ENCODE data around the gene DELE1. TPM values are rescaled to one million over a fixed set of nuclear protein-coding genes. Genes with fewer than 3 reads are reported as not detected.

DELE1 gene, protein sequence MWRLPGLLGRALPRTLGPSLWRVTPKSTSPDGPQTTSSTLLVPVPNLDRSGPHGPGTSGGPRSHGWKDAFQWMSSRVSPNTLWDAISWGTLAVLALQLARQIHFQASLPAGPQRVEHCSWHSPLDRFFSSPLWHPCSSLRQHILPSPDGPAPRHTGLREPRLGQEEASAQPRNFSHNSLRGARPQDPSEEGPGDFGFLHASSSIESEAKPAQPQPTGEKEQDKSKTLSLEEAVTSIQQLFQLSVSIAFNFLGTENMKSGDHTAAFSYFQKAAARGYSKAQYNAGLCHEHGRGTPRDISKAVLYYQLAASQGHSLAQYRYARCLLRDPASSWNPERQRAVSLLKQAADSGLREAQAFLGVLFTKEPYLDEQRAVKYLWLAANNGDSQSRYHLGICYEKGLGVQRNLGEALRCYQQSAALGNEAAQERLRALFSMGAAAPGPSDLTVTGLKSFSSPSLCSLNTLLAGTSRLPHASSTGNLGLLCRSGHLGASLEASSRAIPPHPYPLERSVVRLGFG
- 51.6 TPM for polyA plus RNA-seq (2013, experiment 1 of 2)
- polyA plus RNA-seq (2013, experiment 2 of 2) = 46.5 TPM

DNA sequence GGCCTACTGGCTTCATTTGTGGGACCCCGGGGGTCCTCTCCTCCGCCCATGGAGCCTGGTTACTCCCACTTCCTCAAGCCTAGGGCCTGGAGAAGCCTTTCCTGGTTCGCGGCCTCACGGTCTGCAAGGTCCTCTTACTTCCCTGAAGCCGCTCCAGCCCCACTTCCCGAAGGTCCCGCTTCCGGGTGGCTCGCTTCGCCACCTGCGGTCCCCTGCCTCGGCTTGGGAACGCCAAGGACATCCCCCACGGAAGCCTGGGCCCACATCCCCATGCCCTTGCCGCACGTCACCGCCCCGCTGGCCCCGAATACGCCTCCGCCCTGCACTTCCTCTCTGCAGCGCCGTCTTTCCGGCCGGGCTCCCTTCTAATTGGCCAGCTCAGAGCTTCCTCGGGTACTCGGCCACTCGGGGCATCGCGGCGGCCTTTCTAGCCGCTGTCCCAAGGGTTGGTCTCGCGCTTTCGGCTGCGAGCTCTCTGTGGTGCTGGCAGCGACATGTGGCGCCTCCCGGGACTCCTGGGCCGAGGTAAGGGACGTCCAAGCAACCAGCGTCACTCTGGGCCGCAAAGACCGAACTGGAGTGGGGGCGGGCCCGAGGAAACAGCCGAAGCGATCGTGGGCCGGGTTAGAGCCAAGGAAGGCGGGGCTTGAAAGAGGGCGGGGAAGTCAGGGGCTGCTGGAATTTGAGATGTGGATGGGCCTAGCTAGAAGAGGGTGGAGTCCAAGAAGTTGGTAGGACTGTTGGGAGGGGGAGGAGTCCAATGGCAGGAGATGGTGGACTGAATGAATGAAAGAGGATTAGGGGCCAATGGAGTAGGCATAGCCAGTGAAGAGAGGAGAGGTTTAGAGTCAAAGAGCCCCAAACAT is at the start of gene DELE1:
TSS of gene DELE1 (plus strand) at position 424 of the 866 bp plus-strand sequence. CDS start at position 495, 71 bp downstream.
- WGBS, 2 experiments (ENCODE audit: insufficient coverage in 2 of 2) = 0 to 1% methylated on average over 36 to 53 of the region's 53 CpGs
- Histone ChIP-seq H3K27ac (ENCODE audit: low read depth, low read length, severe bottlenecking) (peak within 1 kb of the TSS; percentile 97), H3K36me3 (ENCODE audit: control insufficient read depth, insufficient read depth, low read length) (peaks cover 36% of the 10 kb centered on the region), H3K4me1 (ENCODE audit: control insufficient read depth, insufficient read depth, low read length, poor library complexity, severe bottlenecking) (peaks cover 8% of the 10 kb centered on the region), H3K9me3 (ENCODE audit: control insufficient read depth, low read length) (no peaks in the 10 kb centered on the region), H3K4me3 (ENCODE audit: extremely low read depth, insufficient read depth, low read length, poor library complexity, severe bottlenecking) (peak within 1 kb of the TSS; percentile 81)

DNA sequence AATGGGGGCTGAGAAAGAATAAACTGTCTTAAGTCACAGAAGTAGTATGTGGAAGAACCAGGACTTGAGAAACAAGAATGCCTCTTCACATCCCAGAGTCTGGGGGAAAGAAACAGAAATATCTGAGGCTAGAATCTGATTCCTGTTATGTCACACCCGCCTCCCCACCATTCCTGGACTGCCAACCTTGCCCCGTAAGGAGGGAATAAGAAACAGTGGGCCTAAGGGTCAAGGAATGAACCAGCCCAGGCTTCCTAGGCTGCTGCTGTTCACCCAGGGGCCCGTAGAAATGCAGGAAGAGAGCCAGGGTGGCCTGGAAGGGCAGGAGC is 49.8 kb upstream of the DELE1 start:
- Histone ChIP-seq H3K36me3 (ENCODE audit: control insufficient read depth, insufficient read depth, low read length) (no peaks in the 10 kb centered on the region), H3K9me3 (ENCODE audit: control insufficient read depth, low read length) (no peaks in the 10 kb centered on the region), H3K27ac (ENCODE audit: low read depth, low read length, severe bottlenecking) (no peak overlapping the region), H3K4me3 (ENCODE audit: extremely low read depth, insufficient read depth, low read length, poor library complexity, severe bottlenecking) (no peak overlapping the region), H3K4me1 (ENCODE audit: control insufficient read depth, insufficient read depth, low read length, poor library complexity, severe bottlenecking) (peaks cover 17% of the 10 kb centered on the region)
- WGBS, 2 experiments (ENCODE audit: insufficient coverage in 2 of 2) = 89 to 94% methylated on average over 2 to 3 of the region's 3 CpGs

DNA sequence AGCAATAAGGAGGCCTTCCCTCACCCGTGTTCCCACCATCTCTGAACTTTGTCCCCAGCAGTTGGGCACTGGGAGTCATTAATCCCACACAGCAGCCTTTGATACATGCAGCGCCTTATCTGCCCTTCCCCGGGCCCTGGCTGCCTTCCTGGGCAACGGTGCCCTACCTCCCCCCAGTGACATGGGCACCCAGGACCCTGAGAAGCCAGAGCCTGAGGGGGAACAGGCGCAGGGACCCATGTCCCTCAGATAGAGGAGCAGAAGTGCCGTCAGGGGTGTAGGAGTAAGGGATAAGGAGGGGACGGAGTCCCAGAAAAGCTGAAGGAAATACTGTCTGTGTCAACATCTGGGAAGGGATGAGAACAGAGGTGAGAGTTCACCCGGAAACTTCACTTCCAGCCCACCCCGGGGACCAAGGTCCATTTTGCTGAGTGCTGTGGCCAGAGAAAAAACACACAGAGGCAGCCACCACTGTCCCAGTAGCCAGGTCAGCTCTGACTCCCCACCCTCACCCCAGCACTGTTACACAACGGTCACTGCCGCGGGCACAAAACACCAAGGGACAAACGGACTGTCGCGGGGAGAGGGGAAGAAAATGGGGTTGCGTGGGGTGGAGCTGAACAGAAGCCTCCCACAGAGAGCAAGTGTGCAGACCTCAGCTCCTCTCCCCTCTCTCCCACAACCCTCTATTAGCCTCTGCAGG is 49.3 kb upstream of the DELE1 start:
- H3K4me1 ChIP-seq (ENCODE audit: control insufficient read depth, insufficient read depth, low read length, poor library complexity, severe bottlenecking) = peaks cover 22% of the 10 kb centered on the region
- H3K36me3 ChIP-seq (ENCODE audit: control insufficient read depth, insufficient read depth, low read length) = no peaks in the 10 kb centered on the region
- no peak overlapping the region for H3K4me3 ChIP-seq (ENCODE audit: extremely low read depth, insufficient read depth, low read length, poor library complexity, severe bottlenecking)
- 76 to 79% methylated on average over 9 to 13 of the region's 16 CpGs for WGBS, 2 experiments (ENCODE audit: insufficient coverage in 2 of 2)
- H3K27ac ChIP-seq (ENCODE audit: low read depth, low read length, severe bottlenecking) = no peak overlapping the region
- H3K9me3 ChIP-seq (ENCODE audit: control insufficient read depth, low read length) = no peaks in the 10 kb centered on the region

DNA sequence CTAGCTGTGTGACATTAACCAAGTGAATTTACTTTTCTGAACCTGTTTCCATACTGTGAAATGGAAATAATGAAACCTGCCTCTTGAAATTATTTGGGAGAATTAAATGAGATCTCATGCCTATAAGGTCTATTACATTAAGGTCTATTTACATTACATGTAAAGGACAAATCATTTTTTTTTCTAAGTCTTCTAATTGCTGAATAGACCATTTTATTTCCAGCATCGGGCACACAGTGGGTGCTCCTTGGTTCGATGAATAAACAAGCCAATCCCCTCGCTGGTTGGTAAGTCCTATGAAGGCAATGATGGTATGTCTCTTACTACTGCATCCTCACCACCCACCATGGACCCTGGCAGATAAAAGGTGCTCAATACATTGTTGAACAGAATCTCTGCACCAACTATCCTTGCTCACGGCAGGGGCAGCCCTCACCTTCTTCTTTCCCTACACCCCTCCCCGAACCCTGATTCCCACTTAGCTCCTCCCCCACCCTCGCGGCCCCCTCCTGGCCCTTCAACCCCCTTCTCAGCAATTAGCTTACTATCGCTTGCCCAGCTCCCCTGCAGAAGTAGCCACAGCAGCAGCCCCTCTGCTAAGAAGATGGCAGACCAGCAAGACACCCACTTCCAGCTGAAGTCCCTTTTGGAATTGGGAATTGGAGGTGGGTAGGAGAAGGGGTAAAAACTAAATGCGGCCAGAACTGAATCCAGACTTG is 48.5 kb upstream of the DELE1 start:
- Histone ChIP-seq H3K27ac (ENCODE audit: low read depth, low read length, severe bottlenecking) (no peak overlapping the region), H3K4me1 (ENCODE audit: control insufficient read depth, insufficient read depth, low read length, poor library complexity, severe bottlenecking) (peaks cover 27% of the 10 kb centered on the region), H3K36me3 (ENCODE audit: control insufficient read depth, insufficient read depth, low read length) (no peaks in the 10 kb centered on the region), H3K9me3 (ENCODE audit: control insufficient read depth, low read length) (no peaks in the 10 kb centered on the region), H3K4me3 (ENCODE audit: extremely low read depth, insufficient read depth, low read length, poor library complexity, severe bottlenecking) (peak overlapping the region; percentile 62)
- 6 to 25% methylated on average over 2 of the region's 9 CpGs for WGBS, 2 experiments (ENCODE audit: insufficient coverage in 2 of 2)

DNA sequence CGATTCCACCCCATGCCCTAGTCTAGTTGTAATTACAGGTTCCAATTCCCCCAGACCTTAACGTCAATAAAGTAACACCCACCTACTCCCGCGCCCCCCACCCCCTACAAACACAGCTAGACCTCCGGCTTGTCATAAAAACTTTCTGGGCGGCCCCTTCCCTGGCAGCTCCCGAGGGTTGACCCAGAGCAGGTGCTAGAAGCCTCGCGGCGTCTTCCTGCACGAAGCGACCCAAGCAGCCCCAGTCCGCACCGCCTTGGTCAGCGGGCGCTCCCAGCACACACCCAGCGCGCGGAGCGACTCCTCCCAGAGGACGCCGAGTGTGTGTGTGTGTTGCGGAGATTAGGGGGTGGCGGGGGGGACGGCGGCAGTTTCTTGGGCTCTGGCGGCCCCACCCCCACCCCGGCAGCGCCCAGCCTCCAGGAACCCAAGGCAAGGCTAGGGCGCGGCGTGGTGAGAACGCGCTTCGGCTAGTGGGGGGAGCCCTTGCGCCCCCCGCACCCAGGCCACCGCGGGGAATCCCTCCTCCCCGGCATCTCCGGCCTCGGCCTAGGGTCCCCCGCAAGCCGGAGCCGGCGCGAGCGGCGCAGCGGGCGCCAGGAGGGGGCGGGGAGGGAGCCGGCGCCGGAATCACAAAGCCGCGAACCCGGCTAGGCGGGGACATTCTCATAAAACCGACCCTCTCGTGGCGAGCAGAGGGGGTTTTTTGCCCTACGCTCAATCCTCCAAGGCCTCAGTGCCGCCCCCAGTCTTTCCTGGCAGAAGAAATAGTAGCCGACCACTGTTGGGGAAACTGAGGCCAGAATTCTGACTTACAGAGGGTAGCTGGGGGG is 47.7 kb upstream of the DELE1 start:
- WGBS, 2 experiments (ENCODE audit: insufficient coverage in 2 of 2) = 0 to 1% methylated on average over 24 to 40 of the region's 65 CpGs
- Histone ChIP-seq H3K36me3 (ENCODE audit: control insufficient read depth, insufficient read depth, low read length) (no peaks in the 10 kb centered on the region), H3K4me3 (ENCODE audit: extremely low read depth, insufficient read depth, low read length, poor library complexity, severe bottlenecking) (peak overlapping the region; percentile 62), H3K4me1 (ENCODE audit: control insufficient read depth, insufficient read depth, low read length, poor library complexity, severe bottlenecking) (peaks cover 35% of the 10 kb centered on the region), H3K9me3 (ENCODE audit: control insufficient read depth, low read length) (no peaks in the 10 kb centered on the region), H3K27ac (ENCODE audit: low read depth, low read length, severe bottlenecking) (no peak overlapping the region)

DNA sequence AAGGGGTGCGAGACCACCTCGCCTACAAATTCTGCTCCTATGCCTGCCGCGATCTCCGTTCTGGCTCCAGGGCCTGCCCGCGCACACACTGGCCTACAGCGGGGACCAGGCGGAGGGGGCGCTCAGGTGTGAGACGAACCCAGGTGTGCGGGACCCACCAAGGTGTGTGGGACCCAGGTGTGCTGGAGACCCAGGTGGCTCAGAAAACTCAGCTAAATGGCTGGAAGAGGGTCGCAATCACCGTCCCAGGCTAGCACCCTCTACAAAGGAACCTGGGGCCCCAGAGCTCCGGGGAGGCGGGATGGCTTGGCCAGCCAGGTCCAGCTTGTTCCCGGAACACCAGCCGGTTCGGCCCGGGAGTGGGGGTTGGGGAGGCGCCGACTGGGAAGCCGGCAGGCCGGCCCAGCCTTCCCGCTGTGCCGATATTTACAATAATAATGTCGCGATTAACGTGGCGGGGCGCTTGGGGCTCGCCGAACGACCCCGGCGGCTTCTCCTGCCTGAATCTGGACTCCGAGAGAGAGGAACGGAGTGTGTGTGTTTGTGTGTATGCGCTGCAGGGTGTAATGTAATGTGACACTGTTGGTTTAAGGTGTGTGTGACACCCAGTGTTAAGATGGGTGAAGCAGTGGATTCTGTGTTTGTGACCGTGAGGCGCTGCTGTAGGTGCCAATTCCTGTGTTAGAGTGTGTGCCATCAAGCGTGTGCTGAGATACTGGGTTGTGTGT is 46.9 kb upstream of the DELE1 start:
- Histone ChIP-seq H3K36me3 (ENCODE audit: control insufficient read depth, insufficient read depth, low read length) (no peaks in the 10 kb centered on the region), H3K4me1 (ENCODE audit: control insufficient read depth, insufficient read depth, low read length, poor library complexity, severe bottlenecking) (peaks cover 41% of the 10 kb centered on the region), H3K27ac (ENCODE audit: low read depth, low read length, severe bottlenecking) (no peak overlapping the region), H3K9me3 (ENCODE audit: control insufficient read depth, low read length) (no peaks in the 10 kb centered on the region), H3K4me3 (ENCODE audit: extremely low read depth, insufficient read depth, low read length, poor library complexity, severe bottlenecking) (peak overlapping the region; percentile 62)
- 1 to 3% methylated on average over 38 to 41 of the region's 42 CpGs for WGBS, 2 experiments (ENCODE audit: insufficient coverage in 2 of 2)

DNA sequence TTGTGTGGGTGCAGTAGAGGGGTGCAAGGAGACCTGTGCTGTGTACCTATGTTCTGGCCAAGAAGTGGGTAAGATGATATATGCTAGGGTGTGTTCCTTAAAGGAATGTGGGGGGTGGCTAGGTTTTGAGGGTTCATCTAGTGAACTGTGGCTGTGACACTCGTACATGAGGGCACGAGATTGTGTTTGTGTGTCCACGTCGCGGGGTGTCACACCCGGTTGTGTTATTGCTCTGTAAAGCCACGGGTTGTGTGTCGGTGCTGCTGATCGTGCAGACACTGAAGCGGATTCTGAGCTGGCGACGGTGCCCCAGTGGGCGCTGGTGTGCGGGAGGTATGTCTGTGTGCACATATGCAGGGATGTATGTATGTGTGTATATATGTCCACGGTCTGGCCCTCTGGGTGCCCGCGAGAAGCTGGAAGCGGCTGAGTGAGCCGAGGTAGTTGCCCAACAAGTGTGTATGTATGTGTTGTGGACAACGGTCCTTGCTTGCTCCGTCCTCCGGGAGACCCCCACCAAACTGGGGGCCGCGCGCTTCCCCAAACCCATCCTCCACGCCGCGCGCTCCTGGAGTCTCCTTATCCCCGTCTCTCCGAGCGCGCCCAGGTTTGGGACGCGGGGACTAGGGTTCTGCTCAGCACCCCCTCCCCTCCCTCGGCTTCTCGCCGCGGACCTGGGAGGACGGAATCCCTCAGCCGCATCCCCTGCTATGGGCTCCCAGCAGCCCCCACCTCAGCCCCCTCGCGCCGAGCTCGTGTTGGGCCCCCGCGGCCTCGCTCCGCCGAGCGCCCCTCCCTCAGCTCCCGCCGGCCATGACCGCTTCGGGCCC is 46.1 kb upstream of the DELE1 start:
- H3K36me3 ChIP-seq (ENCODE audit: control insufficient read depth, insufficient read depth, low read length) = no peaks in the 10 kb centered on the region
- peak overlapping the region; percentile 62 for H3K4me3 ChIP-seq (ENCODE audit: extremely low read depth, insufficient read depth, low read length, poor library complexity, severe bottlenecking)
- 1 to 2% methylated on average over 40 to 54 of the region's 55 CpGs for whole genome bisulfite sequencing, 2 experiments (ENCODE audit: insufficient coverage in 2 of 2)
- H3K27ac ChIP-seq (ENCODE audit: low read depth, low read length, severe bottlenecking) = no peak overlapping the region
- H3K4me1 ChIP-seq (ENCODE audit: control insufficient read depth, insufficient read depth, low read length, poor library complexity, severe bottlenecking) = peaks cover 49% of the 10 kb centered on the region
- no peaks in the 10 kb centered on the region for H3K9me3 ChIP-seq (ENCODE audit: control insufficient read depth, low read length)

DNA sequence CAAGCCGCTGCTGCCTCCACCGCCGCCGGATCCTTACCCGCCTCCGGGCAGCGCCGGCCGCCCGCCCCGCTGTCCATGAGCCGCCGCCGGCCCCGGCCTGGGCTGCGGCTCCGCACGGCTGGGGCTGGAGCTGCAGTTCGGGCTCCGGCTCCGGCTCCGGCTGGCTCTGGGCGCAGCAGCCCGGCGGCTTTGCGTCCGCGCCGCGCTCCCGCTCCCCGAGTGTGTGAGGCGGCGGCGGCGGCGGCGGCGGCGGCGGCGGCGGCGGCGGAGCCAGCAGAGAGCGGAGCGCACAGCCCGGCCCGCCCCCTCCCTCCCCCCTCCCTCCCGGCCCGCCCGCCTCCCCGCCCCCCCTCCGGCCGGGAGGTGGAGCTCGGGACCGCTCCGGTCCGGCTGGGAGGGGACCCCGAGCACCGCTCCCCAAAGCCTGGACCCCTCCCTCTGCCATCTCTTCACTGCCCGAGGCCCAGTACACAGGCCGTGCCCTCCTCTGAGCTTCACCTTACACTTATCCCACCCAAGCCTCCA is 45.4 kb upstream of the DELE1 start, which contains the start of gene PCDH1:
TSS of gene PCDH1 (minus strand) at position 225 of the 525 bp plus-strand sequence. CDS start at position 77, 148 bp downstream.
- Histone ChIP-seq H3K4me3 (ENCODE audit: extremely low read depth, insufficient read depth, low read length, poor library complexity, severe bottlenecking) (peak within 1 kb of the TSS; percentile 62), H3K9me3 (ENCODE audit: control insufficient read depth, low read length) (no peaks in the 10 kb centered on the region), H3K4me1 (ENCODE audit: control insufficient read depth, insufficient read depth, low read length, poor library complexity, severe bottlenecking) (peaks cover 54% of the 10 kb centered on the region), H3K36me3 (ENCODE audit: control insufficient read depth, insufficient read depth, low read length) (no peaks in the 10 kb centered on the region), H3K27ac (ENCODE audit: low read depth, low read length, severe bottlenecking) (no peak within 1 kb of the TSS)
- 0 to 1% methylated on average over 3 to 26 of the region's 63 CpGs for WGBS, 2 experiments (ENCODE audit: insufficient coverage in 2 of 2)

All from mesodermal cell (in vitro differentiated cells).